ENCODE data around the gene ZNF891. TPM values are rescaled to one million over a fixed set of nuclear protein-coding genes. Genes with fewer than 3 reads are reported as not detected.
A peak's percentile ranks its signal among the peaks of the same experiment; 100 is the strongest.

The ZNF891 gene
- total and polyA plus RNA-seq, 2 of the 13 experiments (the other 11 are each of a cell fraction or from before 2014, with no cell fraction given), result 1.3 to 2.1 TPM

DNA sequence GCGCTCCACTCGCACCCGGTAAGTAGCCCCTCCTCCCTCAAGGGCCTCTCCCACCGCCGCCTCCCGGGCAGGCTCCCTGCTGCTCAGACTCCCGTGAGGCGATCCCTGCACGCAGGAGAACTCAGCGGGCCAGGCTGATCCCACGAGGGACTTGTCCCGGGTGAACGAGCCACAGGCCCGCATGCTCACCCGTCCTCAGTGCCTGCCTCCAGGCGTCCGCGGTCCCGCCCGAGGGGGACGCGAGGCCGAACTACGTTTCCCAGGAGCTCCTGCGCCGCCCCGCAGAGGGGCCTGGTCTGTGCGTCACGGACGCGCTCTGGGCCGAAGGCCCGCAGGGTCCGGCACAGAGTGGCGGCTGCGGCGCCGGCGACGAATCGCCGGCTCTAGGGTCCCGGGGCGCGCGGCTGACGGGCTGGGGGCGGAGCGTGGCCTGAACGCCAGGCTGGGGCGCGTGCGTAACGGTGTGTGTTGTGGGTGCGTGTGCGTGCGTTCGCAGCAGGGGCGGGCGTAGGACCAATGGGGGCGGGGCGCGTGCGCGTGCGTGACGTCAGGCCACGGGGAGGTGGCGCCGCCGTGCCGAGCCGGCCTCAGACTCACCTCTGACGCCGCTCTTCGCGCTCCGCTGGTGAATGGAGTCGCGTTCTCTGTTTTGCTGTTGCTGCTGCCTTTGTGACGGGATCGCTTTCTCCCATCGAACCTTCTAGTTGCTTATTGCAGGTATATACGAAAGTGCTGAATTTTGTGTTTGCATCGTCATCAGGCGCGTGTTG, at the start of gene ZNF891, which contains the start of gene ZNF10 (continued):
- TF ChIP-seq, protein P1, sequence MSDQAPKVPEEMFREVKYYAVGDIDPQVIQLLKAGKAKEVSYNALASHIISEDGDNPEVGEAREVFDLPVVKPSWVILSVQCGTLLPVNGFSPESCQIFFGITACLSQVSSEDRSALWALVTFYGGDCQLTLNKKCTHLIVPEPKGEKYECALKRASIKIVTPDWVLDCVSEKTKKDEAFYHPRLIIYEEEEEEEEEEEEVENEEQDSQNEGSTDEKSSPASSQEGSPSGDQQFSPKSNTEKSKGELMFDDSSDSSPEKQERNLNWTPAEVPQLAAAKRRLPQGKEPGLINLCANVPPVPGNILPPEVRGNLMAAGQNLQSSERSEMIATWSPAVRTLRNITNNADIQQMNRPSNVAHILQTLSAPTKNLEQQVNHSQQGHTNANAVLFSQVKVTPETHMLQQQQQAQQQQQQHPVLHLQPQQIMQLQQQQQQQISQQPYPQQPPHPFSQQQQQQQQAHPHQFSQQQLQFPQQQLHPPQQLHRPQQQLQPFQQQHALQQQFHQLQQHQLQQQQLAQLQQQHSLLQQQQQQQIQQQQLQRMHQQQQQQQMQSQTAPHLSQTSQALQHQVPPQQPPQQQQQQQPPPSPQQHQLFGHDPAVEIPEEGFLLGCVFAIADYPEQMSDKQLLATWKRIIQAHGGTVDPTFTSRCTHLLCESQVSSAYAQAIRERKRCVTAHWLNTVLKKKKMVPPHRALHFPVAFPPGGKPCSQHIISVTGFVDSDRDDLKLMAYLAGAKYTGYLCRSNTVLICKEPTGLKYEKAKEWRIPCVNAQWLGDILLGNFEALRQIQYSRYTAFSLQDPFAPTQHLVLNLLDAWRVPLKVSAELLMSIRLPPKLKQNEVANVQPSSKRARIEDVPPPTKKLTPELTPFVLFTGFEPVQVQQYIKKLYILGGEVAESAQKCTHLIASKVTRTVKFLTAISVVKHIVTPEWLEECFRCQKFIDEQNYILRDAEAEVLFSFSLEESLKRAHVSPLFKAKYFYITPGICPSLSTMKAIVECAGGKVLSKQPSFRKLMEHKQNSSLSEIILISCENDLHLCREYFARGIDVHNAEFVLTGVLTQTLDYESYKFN (CRISPR knock-in tag; conservative IDR thresholded peaks at IDR 0.05), result 0 out of 2 replicates have a peak, but pooled peaks have one; percentile 30
- TF ChIP-seq, protein P2, sequence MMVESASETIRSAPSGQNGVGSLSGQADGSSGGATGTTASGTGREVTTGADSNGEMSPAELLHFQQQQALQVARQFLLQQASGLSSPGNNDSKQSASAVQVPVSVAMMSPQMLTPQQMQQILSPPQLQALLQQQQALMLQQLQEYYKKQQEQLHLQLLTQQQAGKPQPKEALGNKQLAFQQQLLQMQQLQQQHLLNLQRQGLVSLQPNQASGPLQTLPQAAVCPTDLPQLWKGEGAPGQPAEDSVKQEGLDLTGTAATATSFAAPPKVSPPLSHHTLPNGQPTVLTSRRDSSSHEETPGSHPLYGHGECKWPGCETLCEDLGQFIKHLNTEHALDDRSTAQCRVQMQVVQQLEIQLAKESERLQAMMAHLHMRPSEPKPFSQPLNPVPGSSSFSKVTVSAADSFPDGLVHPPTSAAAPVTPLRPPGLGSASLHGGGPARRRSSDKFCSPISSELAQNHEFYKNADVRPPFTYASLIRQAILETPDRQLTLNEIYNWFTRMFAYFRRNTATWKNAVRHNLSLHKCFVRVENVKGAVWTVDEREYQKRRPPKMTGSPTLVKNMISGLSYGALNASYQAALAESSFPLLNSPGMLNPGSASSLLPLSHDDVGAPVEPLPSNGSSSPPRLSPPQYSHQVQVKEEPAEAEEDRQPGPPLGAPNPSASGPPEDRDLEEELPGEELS (CRISPR knock-in tag; IDR thresholded peaks at IDR 0.05), result peak; percentile 58
- TF ChIP-seq, protein P3, sequence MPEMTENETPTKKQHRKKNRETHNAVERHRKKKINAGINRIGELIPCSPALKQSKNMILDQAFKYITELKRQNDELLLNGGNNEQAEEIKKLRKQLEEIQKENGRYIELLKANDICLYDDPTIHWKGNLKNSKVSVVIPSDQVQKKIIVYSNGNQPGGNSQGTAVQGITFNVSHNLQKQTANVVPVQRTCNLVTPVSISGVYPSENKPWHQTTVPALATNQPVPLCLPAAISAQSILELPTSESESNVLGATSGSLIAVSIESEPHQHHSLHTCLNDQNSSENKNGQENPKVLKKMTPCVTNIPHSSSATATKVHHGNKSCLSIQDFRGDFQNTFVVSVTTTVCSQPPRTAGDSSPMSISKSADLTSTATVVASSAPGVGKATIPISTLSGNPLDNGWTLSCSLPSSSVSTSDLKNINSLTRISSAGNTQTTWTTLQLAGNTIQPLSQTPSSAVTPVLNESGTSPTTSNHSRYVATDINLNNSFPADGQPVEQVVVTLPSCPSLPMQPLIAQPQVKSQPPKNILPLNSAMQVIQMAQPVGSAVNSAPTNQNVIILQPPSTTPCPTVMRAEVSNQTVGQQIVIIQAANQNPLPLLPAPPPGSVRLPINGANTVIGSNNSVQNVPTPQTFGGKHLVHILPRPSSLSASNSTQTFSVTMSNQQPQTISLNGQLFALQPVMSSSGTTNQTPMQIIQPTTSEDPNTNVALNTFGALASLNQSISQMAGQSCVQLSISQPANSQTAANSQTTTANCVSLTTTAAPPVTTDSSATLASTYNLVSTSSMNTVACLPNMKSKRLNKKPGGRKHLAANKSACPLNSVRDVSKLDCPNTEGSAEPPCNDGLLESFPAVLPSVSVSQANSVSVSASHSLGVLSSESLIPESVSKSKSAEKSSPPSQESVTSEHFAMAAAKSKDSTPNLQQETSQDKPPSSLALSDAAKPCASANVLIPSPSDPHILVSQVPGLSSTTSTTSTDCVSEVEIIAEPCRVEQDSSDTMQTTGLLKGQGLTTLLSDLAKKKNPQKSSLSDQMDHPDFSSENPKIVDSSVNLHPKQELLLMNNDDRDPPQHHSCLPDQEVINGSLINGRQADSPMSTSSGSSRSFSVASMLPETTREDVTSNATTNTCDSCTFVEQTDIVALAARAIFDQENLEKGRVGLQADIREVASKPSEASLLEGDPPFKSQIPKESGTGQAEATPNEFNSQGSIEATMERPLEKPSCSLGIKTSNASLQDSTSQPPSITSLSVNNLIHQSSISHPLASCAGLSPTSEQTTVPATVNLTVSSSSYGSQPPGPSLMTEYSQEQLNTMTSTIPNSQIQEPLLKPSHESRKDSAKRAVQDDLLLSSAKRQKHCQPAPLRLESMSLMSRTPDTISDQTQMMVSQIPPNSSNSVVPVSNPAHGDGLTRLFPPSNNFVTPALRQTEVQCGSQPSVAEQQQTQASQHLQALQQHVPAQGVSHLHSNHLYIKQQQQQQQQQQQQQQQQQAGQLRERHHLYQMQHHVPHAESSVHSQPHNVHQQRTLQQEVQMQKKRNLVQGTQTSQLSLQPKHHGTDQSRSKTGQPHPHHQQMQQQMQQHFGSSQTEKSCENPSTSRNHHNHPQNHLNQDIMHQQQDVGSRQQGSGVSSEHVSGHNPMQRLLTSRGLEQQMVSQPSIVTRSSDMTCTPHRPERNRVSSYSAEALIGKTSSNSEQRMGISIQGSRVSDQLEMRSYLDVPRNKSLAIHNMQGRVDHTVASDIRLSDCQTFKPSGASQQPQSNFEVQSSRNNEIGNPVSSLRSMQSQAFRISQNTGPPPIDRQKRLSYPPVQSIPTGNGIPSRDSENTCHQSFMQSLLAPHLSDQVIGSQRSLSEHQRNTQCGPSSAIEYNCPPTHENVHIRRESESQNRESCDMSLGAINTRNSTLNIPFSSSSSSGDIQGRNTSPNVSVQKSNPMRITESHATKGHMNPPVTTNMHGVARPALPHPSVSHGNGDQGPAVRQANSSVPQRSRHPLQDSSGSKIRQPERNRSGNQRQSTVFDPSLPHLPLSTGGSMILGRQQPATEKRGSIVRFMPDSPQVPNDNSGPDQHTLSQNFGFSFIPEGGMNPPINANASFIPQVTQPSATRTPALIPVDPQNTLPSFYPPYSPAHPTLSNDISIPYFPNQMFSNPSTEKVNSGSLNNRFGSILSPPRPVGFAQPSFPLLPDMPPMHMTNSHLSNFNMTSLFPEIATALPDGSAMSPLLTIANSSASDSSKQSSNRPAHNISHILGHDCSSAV (CRISPR knock-in tag; IDR thresholded peaks at IDR 0.05; ENCODE audit: borderline replicate concordance), result no peak
- TF ChIP-seq ISX (CRISPR knock-in tag; conservative IDR thresholded peaks at IDR 0.05) (0 out of 2 replicates have a peak, but pooled peaks have one; percentile 37), KLF11 (CRISPR knock-in tag; IDR thresholded peaks at IDR 0.05) (no peak; the same call in 1 of the 2 replicates), CBX5 (CRISPR knock-in tag; IDR thresholded peaks at IDR 0.05; ENCODE audit: borderline replicate concordance) (peak; percentile 77; the same call in 1 of the 2 replicates), ZNF224 (CRISPR knock-in tag; IDR thresholded peaks at IDR 0.05) (peak; percentile 80; the same call in 1 of the 2 replicates), ZNF629 (CRISPR knock-in tag; conservative IDR thresholded peaks at IDR 0.05) (0 out of 2 replicates have a peak, but pooled peaks have one; percentile 28), CBFB (CRISPR knock-in tag; IDR thresholded peaks at IDR 0.05) (peak; percentile 24; the same call in 1 of the 2 replicates)
- TF ChIP-seq, protein P4, sequence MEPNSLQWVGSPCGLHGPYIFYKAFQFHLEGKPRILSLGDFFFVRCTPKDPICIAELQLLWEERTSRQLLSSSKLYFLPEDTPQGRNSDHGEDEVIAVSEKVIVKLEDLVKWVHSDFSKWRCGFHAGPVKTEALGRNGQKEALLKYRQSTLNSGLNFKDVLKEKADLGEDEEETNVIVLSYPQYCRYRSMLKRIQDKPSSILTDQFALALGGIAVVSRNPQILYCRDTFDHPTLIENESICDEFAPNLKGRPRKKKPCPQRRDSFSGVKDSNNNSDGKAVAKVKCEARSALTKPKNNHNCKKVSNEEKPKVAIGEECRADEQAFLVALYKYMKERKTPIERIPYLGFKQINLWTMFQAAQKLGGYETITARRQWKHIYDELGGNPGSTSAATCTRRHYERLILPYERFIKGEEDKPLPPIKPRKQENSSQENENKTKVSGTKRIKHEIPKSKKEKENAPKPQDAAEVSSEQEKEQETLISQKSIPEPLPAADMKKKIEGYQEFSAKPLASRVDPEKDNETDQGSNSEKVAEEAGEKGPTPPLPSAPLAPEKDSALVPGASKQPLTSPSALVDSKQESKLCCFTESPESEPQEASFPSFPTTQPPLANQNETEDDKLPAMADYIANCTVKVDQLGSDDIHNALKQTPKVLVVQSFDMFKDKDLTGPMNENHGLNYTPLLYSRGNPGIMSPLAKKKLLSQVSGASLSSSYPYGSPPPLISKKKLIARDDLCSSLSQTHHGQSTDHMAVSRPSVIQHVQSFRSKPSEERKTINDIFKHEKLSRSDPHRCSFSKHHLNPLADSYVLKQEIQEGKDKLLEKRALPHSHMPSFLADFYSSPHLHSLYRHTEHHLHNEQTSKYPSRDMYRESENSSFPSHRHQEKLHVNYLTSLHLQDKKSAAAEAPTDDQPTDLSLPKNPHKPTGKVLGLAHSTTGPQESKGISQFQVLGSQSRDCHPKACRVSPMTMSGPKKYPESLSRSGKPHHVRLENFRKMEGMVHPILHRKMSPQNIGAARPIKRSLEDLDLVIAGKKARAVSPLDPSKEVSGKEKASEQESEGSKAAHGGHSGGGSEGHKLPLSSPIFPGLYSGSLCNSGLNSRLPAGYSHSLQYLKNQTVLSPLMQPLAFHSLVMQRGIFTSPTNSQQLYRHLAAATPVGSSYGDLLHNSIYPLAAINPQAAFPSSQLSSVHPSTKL (CRISPR knock-in tag; IDR thresholded peaks at IDR 0.05), result peak; percentile 38

All from HepG2 (cell line).